HG02884 (cell line): Measurements from ENCODE around the gene ZSWIM4.
"Not testable (repeated sequence)": the region's sequence is repeated elsewhere in the genome, so short reads cannot be mapped to it uniquely, and the experiment has no call there.

Source experiments
- ATAC-seq: cut with Tn5 transposase; IDR thresholded peaks from one replicate; pipeline ENCODE4 v1.9.1; 2021; ENCODE audit warnings: mild to moderate bottlenecking, moderate library complexity; ENCODE audit not compliant: unreplicated experiment

The ZSWIM4 gene

DNA sequence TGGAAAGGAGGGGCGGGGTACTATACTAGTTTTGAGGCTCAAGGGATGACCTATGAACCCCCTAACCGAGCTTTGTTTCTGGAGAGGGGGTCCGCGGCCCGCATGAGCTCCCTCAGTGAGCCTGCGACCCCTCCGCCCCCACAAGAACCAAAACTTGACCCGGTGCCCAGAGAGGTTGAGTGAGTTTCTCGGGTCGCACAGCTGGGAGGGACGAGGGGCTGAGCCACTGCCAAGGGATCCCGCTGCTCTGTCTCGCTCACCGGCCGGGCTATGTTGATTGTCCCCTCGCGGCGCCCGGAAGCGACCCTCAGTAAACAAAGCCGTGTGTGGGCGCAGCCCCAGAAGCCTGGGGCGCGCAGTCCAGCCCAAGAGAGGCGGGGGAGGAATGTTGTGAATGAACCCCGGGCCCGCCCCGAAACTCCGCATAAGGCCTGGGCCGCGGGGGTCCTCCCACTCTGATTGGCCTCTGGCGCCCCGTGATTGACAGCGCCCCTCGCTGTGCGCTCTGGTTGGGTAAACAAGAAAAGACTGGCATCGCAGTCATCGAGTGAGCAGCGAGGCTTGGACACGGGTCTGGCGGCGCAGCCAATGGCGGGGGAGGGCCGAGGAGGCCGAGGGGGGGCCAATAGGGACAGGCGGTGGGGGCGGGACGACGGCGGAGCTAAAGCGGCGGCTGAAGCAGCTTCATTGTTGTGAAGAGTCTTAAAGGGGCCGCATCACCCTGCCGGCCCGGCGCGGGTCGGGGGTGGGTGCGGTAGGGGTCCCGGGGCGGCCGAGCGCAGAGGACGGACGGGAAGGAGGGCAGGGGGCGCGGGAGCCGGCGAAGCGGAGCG, at the start of gene ZSWIM4:
ZSWIM4 (plus strand) TSS at position 687 of the 833 bp plus-strand sequence. CDS start 206 bp downstream, outside the sequence.
- ATAC-seq, result peak; percentile 92

GRCh38 chr19:13747098-13747453, 48.2 kb upstream of the ZSWIM4 start:
- no peak for ATAC-seq

- ATAC-seq, result no peak
Observed at GRCh38 chr19:13748169-13748828, 46.9 kb upstream of the ZSWIM4 start.

DNA sequence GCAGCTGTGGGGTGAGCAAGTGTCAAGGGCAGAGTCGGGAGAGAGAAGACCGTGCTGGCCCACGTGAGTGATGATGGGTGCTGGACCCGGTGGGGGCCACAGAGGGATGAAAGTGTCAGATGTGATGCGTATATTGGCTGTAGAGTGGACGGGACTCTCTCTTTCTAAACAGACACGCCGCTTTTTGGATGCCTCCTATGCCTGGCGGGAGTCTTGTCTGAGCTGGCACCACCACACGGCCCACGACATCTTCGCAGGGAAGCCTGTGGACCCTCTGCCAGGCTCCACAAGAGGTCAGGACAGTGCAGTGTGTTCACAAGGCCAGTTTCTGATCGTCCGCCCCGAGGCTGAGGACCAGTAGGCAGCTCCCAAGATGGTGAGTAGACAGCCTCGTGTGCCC, 43.8 kb upstream of the ZSWIM4 start:
- ATAC-seq, result no peak

DNA sequence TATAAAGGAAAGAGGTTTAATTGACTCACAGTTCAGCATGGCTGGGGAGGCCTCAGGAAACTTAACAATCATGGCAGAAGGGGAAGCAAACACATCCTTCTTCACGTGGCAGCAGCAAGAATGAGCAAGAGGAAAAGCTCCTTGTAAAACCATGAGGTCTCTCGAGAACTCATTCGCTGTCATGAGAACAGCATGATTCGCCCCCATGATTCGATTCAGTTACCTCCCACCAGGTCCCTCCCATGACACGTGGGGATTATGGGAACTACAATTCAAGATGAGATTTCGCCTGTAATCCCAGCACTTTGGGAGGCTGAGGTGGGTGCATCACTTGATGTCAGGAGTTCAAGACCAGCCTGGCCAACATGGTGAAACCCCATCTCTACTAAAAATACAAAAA, 41.6 kb upstream of the ZSWIM4 start:
- ATAC-seq, result not testable (repeated sequence)

DNA sequence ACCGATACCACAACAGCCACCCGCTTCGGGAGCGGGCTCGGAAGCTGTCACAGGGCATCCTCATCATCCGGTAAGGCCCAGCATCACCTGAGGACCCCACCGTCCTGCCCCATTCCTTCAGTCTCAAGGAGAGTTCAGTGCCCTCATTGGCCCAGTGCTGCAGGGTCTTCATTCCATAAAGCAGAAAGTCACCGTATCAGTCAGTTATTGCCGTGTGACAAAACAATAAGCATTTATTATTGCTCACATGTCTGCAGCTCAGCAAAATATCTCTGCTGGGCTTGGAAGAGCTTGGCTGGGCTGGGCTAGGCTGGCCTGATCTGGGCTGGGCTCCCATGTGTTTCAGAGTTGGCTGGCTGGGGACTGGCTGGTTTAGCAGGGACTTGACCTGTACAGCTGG, 39.0 kb upstream of the ZSWIM4 start:
- no peak for ATAC-seq

GRCh38 chr19:13757805-13758772, 37.2 kb upstream of the ZSWIM4 start:
- no peak for ATAC-seq

DNA sequence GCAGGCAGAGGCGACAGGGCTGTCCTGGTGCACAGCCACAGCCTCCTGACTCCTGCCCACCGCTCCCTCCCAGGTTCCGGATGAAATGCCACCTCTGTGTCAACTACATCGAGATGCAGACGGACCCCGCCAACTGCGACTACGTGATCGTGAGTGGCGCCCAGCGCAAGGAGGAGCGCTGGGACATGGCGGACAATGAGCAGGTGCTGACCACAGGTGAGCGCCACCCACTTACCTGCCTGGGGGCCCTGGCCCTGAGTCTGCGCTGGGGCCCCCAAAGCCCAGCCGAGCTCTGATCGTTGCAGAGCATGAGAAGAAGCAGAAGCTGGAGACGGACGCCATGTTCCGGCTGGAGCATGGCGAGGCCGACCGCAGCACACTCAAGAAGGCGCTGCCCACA, 36.4 kb upstream of the ZSWIM4 start:
- no peak for ATAC-seq

DNA sequence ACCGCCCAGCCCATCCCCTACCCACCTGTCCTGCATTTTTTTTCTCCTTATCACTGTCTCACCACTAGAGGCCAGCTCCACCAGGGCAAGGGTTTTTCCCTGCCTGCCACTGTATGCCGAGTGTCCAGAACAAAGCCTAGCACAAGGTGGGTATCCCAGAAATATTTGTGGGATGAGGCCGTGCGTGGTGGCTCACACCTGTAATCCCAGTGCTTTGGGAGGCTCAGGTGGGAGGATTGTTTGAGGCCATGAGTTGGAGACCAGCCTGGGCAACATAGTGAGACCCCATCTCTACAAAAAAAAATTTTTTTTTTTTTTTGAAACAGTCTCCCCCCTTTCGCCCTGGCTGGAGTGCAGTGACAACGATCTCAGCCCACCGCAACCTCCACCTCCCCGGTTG, 33.8 kb upstream of the ZSWIM4 start:
- ATAC-seq, result no peak

- no peak for ATAC-seq
Observed at GRCh38 chr19:13762635-13763235, 32.5 kb upstream of the ZSWIM4 start.

DNA sequence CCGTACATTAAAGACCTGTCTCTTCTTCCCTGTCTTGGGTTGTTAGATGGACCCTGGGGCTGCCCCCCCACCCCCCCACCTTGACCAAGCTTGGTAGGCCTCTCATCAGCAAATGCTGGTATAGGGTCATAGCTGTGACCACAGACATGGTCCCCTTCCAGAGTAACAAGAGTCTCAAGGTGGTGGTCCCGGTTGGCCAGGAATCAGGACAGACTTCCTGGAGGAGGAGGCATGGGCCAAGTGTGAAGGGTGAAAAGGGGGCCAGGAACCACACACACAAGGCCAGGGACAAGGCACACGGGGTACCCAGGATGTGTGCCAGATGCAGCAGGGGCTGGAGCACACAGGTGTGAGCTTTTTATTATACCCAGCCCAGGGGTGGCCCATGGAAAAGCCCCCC, 32.0 kb upstream of the ZSWIM4 start:
- no peak for ATAC-seq

DNA sequence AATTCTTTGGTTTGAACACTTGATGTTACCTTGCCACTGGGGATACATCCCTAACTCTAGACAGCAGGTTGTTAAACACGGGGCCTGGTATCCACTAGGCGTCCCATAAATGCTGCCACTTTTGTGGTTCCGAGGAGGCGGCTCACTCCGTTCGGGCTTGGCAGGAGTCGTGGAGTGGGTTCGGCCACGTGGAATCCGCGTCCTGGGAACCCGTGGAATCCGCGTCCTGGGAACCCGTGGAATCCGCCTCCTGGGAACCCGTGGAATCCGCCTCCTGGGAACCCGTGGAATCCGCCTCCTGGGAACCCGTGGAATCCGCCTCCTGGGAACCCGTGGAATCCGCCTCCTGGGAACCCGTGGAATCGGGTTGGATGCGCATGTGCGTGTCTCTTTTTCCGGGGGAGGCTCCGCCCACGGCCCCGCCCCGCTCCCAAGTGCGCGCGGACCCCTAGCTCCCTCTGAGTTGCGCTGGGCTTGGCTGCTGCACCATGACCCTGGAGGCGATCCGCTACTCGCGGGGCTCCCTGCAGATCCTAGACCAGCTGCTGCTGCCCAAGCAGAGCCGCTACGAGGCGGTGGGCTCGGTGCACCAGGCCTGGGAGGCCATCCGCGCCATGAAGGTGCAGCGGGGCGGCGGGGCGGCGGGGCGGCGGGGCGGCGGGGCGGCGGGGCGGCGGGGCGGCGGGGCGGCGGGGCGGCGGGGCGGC, 31.0 kb upstream of the ZSWIM4 start, which contains the start of gene MRI1:
MRI1 (plus strand) TSS at position 422 of the 707 bp plus-strand sequence; CDS start at position 489, 67 bp downstream.
- no peak for ATAC-seq

DNA sequence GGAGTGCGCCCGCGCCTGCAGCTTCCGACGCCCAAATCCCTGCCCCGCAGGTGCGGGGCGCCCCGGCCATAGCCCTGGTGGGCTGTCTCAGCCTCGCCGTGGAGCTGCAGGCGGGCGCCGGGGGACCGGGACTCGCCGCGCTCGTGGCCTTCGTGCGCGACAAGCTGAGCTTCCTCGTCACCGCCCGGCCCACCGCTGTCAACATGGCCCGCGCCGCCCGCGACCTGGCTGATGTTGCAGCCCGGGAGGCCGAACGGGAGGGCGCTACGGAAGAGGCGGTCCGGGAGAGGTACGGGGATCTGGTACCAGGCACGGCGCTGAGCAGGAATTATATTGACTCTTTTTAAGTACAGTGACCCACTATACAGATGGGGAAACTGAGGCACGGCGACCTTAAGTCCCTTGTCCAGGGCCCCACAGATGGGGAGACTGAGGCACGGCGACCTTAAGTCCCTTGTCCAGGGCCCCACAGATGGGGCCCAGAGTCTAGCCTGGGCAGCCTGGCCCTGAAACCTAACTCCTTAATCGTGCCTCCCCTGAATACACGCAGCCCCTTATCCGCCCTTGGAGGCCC, 30.3 kb upstream of the ZSWIM4 start:
- no peak for ATAC-seq

GRCh38 chr19:13765395-13766094, 29.7 kb upstream of the ZSWIM4 start:
- no peak for ATAC-seq

DNA sequence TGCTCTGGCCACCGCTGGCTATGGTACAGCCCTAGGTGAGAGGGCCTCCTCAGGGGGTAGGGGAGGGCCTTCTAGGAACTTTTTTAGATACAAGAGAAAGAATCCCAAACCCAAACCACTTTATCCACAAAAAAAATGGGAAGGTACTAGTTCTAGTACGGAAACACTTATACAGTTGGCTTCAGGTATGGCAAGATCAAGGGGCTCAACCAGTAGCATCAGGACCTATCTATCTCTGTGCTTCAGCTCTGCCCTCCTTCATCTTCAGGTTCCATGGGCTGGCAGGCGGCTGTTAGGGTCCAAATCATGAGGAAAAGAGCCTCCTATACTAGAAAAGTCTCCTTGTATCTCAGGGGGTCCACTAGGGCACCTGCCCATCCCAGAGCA, 29.2 kb upstream of the ZSWIM4 start:
- ATAC-seq, result no peak

DNA sequence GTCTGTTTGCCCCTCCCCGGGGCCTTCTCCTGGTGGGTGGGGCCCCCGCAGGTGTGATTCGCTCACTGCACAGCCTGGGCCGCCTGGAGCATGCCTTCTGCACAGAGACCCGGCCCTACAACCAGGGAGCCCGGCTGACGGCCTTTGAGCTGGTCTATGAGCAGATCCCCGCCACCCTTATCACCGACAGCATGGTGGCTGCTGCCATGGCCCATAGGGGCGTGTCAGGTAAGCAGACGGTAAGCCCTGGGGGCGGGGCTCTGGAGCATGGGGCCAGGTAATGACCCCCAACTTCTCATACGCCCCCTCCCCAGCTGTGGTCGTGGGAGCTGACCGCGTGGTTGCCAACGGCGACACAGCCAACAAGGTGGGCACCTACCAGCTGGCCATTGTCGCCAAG, 26.7 kb upstream of the ZSWIM4 start:
- no peak for ATAC-seq

DNA sequence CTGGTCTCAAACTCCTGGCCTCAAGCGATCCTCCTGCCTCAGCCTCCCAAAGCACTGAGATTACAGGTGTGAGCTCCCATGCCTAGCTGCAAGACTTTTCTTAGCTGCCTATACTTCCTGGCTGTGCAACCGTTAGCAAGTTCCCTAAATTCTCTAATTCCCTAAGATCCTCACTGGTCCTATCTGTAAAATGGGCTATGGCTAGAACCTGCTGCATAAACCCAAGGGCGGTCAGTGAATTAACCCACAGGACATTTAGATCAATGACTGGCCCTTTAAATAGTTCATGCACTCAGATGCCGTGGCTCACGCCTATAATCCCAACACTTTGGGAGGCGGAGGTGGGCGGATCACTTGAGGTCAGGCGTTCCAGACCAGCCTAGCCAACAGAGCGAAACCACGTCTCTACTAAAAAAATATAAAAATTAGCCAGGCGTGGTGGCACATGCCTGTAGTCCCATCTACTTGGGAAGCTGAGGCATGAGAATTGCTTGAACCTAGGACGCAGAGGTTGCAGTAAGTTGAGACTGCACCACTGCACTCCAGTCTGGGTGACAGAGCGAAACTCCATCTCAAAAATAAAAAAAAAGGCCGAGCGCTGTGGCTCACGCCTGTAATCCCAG, 25.1 kb upstream of the ZSWIM4 start:
- ATAC-seq, result no peak
